H1 (cell line): ENCODE measurements around the gene ZNF440. TPM values are rescaled to one million over a fixed set of nuclear protein-coding genes. Genes with fewer than 3 reads are reported as not detected.
A peak's percentile ranks its signal among the peaks of the same experiment; 100 is the strongest.

ENCODE experiments used
- CTCF ChIA-PET: fragments of 300-600 bp; sonication (Branson Sonifier 250); formaldehyde crosslinking; loops from one replicate; lab custom pipeline; 2021; ENCODE audit not compliant: partially characterized antibody; lab: Charles Lee
- POLR2A ChIA-PET: fragments of 300-600 bp; sonication (Branson Sonifier 250); formaldehyde crosslinking; loops from one replicate; lab custom pipeline; 2021; ENCODE audit warnings: inconsistent platforms; ENCODE audit not compliant: partially characterized antibody; lab: Charles Lee
- DNase-seq, 2 experiments: peaks; one replicate each; pipeline versions ENCODE4 v3.0.0 to v3.0.0-alpha.2; 2010 to 2022; ENCODE audit warnings: low spot score in 2 of 2, low read depth in 1 of 2, mixed read lengths in 1 of 2
- FAIRE-seq: peaks from 2 replicates; lab custom pipeline; 2011; peaks lifted over from hg19 to GRCh38; lab: Jason Lieb, UNC
- H2AFZ ChIP-seq: 2 replicates; pipeline ENCODE4 v1.8.1; 2012; ENCODE audit warnings: low read length, inconsistent platforms
- H2AK5ac ChIP-seq: 2 replicates; pipeline ENCODE4 v1.6.1; 2013; ENCODE audit warnings: low read depth, low read length
- H2BK120ac ChIP-seq: replicated peaks from 2 replicates; pipeline ENCODE3; 2013; ENCODE audit warnings: low read depth, low read length, inconsistent platforms
- H2BK12ac ChIP-seq: 2 replicates; pipeline ENCODE4 v1.6.1; 2013; ENCODE audit warnings: low read depth, low read length
- H2BK15ac ChIP-seq: 2 replicates; pipeline ENCODE4 v1.6.1; 2013; ENCODE audit warnings: low read length
- H2BK20ac ChIP-seq: 2 replicates; pipeline ENCODE4 v1.6.1; 2013; ENCODE audit warnings: low read length
- H2BK5ac ChIP-seq: 2 replicates; pipeline ENCODE4 v1.6.1; 2013; ENCODE audit warnings: low read depth, low read length
- H3K14ac ChIP-seq: 2 replicates; pipeline ENCODE4 v1.6.1; 2013; ENCODE audit warnings: inconsistent platforms; ENCODE audit not compliant: insufficient read length
- H3K18ac ChIP-seq: 2 replicates; pipeline ENCODE4 v1.6.1; 2013; ENCODE audit warnings: low read length; ENCODE audit errors: extremely low read depth
- H3K23ac ChIP-seq: 2 replicates; pipeline ENCODE4 v1.6.1; 2013; ENCODE audit warnings: inconsistent platforms; ENCODE audit not compliant: insufficient read length
- H3K23me2 ChIP-seq: 2 replicates; pipeline ENCODE4 v1.6.1; 2013; ENCODE audit warnings: low read depth, low read length
- H3K27ac ChIP-seq: 2 replicates; pipeline ENCODE4 v1.6.1; 2011; ENCODE audit warnings: low read depth, low read length, inconsistent platforms
- H3K27me3 ChIP-seq, 4 experiments: replicated peaks in 1 of 4; 1 replicate in 1 of 4; 2 replicates in 3 of 4; pipeline versions ENCODE4 v1.6.1 to v1.8.1; 2011 to 2013; ENCODE audit warnings: low read length in 3 of 4, mild to moderate bottlenecking in 3 of 4, inconsistent platforms in 2 of 4, mixed read lengths in 2 of 4, moderate library complexity in 1 of 4; ENCODE audit not compliant: control insufficient read depth in 3 of 4, insufficient read depth in 3 of 4; ENCODE audit errors: extremely low read depth in 1 of 4
- H3K36me3 ChIP-seq, 4 experiments: 2 replicates each; pipeline versions ENCODE4 v1.6.1 to v1.8.1; 2011 to 2013; ENCODE audit warnings: mild to moderate bottlenecking in 4 of 4, low read length in 3 of 4, moderate library complexity in 2 of 4, control low read depth in 1 of 4, inconsistent platforms in 1 of 4; ENCODE audit not compliant: insufficient read depth in 4 of 4, control insufficient read depth in 2 of 4
- H3K4ac ChIP-seq: replicated peaks from 2 replicates; pipeline ENCODE3; 2013; ENCODE audit warnings: low read length, low read depth, mixed read lengths, inconsistent platforms; ENCODE audit not compliant: insufficient read length
- H3K4me1 ChIP-seq, 4 experiments: replicated peaks in 1 of 4; 1 replicate in 1 of 4; 2 replicates in 3 of 4; pipeline versions ENCODE4 v1.6.1 to v1.8.1; 2011 to 2013; ENCODE audit warnings: low read length in 3 of 4, inconsistent platforms in 2 of 4, mixed read lengths in 1 of 4; ENCODE audit not compliant: insufficient read depth in 4 of 4, control insufficient read depth in 3 of 4
- H3K4me2 ChIP-seq, 2 experiments: 2 replicates each; pipeline versions ENCODE4 v1.6.1 to v1.8.1; 2011 to 2013; ENCODE audit warnings: low read depth in 2 of 2, low read length in 2 of 2, control low read depth in 1 of 2, inconsistent platforms in 1 of 2, mild to moderate bottlenecking in 1 of 2; ENCODE audit not compliant: insufficient read depth in 1 of 2
- H3K4me3 ChIP-seq, 4 experiments: fragments of 200-600, 300-600 bp in 1 of 4; sonication (generic), shearing (Covaris generic), sonication (Bioruptor Twin) in 1 of 4; 2 replicates each; pipeline versions ENCODE4 v1.5.1 to v1.8.1; 2011 to 2016; ENCODE audit warnings: low read length in 4 of 4, low read depth in 3 of 4, control low read depth in 2 of 4, inconsistent platforms in 2 of 4, mild to moderate bottlenecking in 2 of 4, mixed read lengths in 1 of 4, moderate library complexity in 1 of 4; ENCODE audit not compliant: insufficient read depth in 2 of 4; ENCODE audit errors: extremely low read depth in 1 of 4
- H3K56ac ChIP-seq: replicated peaks from 2 replicates; pipeline ENCODE3; 2013; ENCODE audit warnings: low read depth, mild to moderate bottlenecking, mixed read lengths, low read length, inconsistent platforms; ENCODE audit not compliant: insufficient read length
- H3K79me1 ChIP-seq: 2 replicates; pipeline ENCODE4 v1.6.1; 2013; ENCODE audit warnings: low read depth, low read length, control low read depth
- H3K79me2 ChIP-seq, 2 experiments: 2 replicates each; pipeline versions ENCODE4 v1.6.1 to v1.8.1; 2012 to 2013; ENCODE audit warnings: low read length in 2 of 2, mild to moderate bottlenecking in 2 of 2, inconsistent platforms in 1 of 2; ENCODE audit not compliant: insufficient read depth in 2 of 2, control insufficient read depth in 1 of 2
- H3K9ac ChIP-seq, 4 experiments: replicated peaks in 1 of 4; 1 replicate in 1 of 4; 2 replicates in 3 of 4; pipeline versions ENCODE4 v1.6.1 to v1.8.1; 2011 to 2013; ENCODE audit warnings: low read depth in 3 of 4, low read length in 3 of 4, control low read depth in 2 of 4, mild to moderate bottlenecking in 2 of 4, moderate library complexity in 2 of 4, inconsistent platforms in 1 of 4; ENCODE audit errors: extremely low read depth in 1 of 4
- H3K9me3 ChIP-seq, 2 experiments: 2 replicates each; pipeline versions ENCODE4 v1.6.1 to v1.8.1; 2012 to 2013; ENCODE audit warnings: mild to moderate bottlenecking in 2 of 2, moderate library complexity in 2 of 2, control low read depth in 1 of 2, inconsistent platforms in 1 of 2, low read depth in 1 of 2, low read length in 1 of 2, mixed read lengths in 1 of 2; ENCODE audit not compliant: insufficient read depth in 2 of 2
- H4K20me1 ChIP-seq, 2 experiments: replicated peaks in 1 of 2; 2 replicates each; pipeline versions ENCODE3 to v1.8.1; 2011 to 2013; ENCODE audit warnings: inconsistent platforms in 2 of 2, low read length in 2 of 2, mild to moderate bottlenecking in 1 of 2; ENCODE audit not compliant: insufficient read depth in 2 of 2, control insufficient read depth in 1 of 2
- H4K5ac ChIP-seq: 2 replicates; pipeline ENCODE4 v1.6.1; 2013; ENCODE audit warnings: low read length, low read depth, mixed read lengths, inconsistent platforms; ENCODE audit not compliant: insufficient read length
- H4K8ac ChIP-seq: 2 replicates; pipeline ENCODE4 v1.8.0; 2013; ENCODE audit warnings: mild to moderate bottlenecking, moderate library complexity, low read length, inconsistent platforms; ENCODE audit not compliant: insufficient read depth; ENCODE audit errors: extremely low read depth
- H4K91ac ChIP-seq: replicated peaks from 2 replicates; pipeline ENCODE3; 2013; ENCODE audit warnings: low read length, mixed read lengths, inconsistent platforms; ENCODE audit not compliant: insufficient read length
- CTBP2 ChIP-seq: IDR thresholded peaks from 2 replicates; pipeline ENCODE4 v1.7.0; 2011; ENCODE audit warnings: borderline replicate concordance, mild to moderate bottlenecking, moderate library complexity, mixed read lengths, low read length; ENCODE audit not compliant: insufficient read depth, insufficient read length
- E2F6 ChIP-seq: IDR thresholded peaks from 2 replicates; pipeline ENCODE4 v1.6.1; 2012; ENCODE audit warnings: inconsistent platforms
- WGBS, 2 experiments: shearing (Covaris generic) in 1 of 2; methylation state at CpG; one replicate each; pipeline versions ENCODE4 v1.1.6 to v1.1.7; 2013 to 2015; ENCODE audit warnings: low lambda C conversion rate in 2 of 2, mixed read lengths in 2 of 2, inconsistent platforms in 1 of 2, low coverage in 1 of 2, missing lambda C conversion rate in 1 of 2; ENCODE audit not compliant: insufficient replicate concordance in 2 of 2, insufficient coverage in 1 of 2, insufficient read length in 1 of 2; ENCODE audit errors: extremely low coverage in 1 of 2, missing lambda C conversion rate in 1 of 2; 5-methylcytosine and 5-hydroxymethylcytosine counted together
- polyA plus RNA-seq, 7 experiments: library from polyadenylated mRNA; depleted of rRNA in 3 of 7; stranded (reverse) in 5 of 7; unstranded in 2 of 7; fragments of >200 nt in 5 of 7; fragments of 200-250 nt in 2 of 7; gene quantifications; 1 replicate in 5 of 7; 2 replicates in 1 of 7; 4 replicates in 1 of 7; pipeline versions ENCODE4 v1.2.1 to v1.2.3, GENCODE V29; 2011 to 2013; ENCODE audit warnings: missing spikeins in 2 of 7, mixed read lengths in 2 of 7
- total RNA-seq: library from RNA; stranded (reverse); fragmentation: NEBNext Ultra II Directional; extraction: Animal tissue kit (Norgen Biotek cat#: 25700); gene quantifications from 2 replicates; pipeline ENCODE4 v1.2.1, GENCODE V29; 2021

ZNF440 gene
- total and polyA plus RNA-seq, 2 of the 8 experiments (the other 6 are each of a cell fraction or from before 2014, with no cell fraction given), result 0.77 to 6.5 TPM

GRCh38 chr19:11848594-11849469 is 34.8 kb downstream of the ZNF440 start, which contains the start of gene ZNF439:
ZNF439 (plus strand) TSS chr19:11848726; CDS start chr19:11848868, 142 bp downstream.
- Histone ChIP-seq H2AK5ac (no peak within 1 kb of the TSS), H3K56ac (no peak within 1 kb of the TSS), H4K5ac (no peak within 1 kb of the TSS), H3K4ac (no peak within 1 kb of the TSS), H4K8ac (no peak within 1 kb of the TSS), H2BK120ac (no peak within 1 kb of the TSS), H2AFZ (no peak within 1 kb of the TSS), H3K79me1 (no peaks in the 10 kb centered on the region), H3K79me2 (no peaks in the 10 kb centered on the region), H3K9me3 (peaks cover 12 to 31% of the 10 kb centered on the region in 2 experiments; a peak in 3 of 4 replicates), H3K27ac (no peak within 1 kb of the TSS), H2BK20ac (no peak within 1 kb of the TSS), H3K9ac (no peak within 1 kb of the TSS), H3K27me3 (no peaks in the 10 kb centered on the region), H4K20me1 (no peaks in the 10 kb centered on the region), H3K36me3 (no peaks in the 10 kb centered on the region), H2BK5ac (no peak within 1 kb of the TSS), H3K23me2 (no peaks in the 10 kb centered on the region), H2BK12ac (no peak within 1 kb of the TSS), H3K4me3 (peak within 1 kb of the TSS in 2 of 4 experiments; percentile 17 to 25; a peak in 1 of 8 replicates), H3K23ac (no peak within 1 kb of the TSS), H3K14ac (no peak within 1 kb of the TSS), H2BK15ac (no peak within 1 kb of the TSS), H3K4me2 (no peak within 1 kb of the TSS), H4K91ac (no peak within 1 kb of the TSS), H3K4me1 (no peaks in the 10 kb centered on the region), H3K18ac (no peak within 1 kb of the TSS)
- no peak for FAIRE-seq
- CTCF ChIA-PET, result interaction anchor here (0.8 to 2.6 kb wide), 3 partner anchors 10 to 37 kb away, joined by 3 to 10 read pairs (median 8); no protein-coding TSS in a partner anchor
- peak; percentile 14; the same call in 1 of the 2 replicates for TF ChIP-seq E2F6
- no peak for TF ChIP-seq CTBP2
- DNase-seq, result peak; percentile 23 to 46
- POLR2A ChIA-PET, result interaction anchor here (0.6 to 1.7 kb wide), 4 partner anchors 171 to 347 kb away, joined by 3 to 4 read pairs (median 3); partner anchors contain the start of genes ZNF20 and ZNF627
- 87% methylated on average over 52 of the region's 59 CpGs; no CpG with 5 or more reads in 1 of the 2 experiments for WGBS, 2 experiments
